HEK293T (cell line): Measurements from ENCODE around the gene KRTAP3-3.

Experiments
- FOXM1 ChIP-seq: fragments of 450-650 bp; IDR thresholded peaks from 2 replicates; pipeline ENCODE4 v1.6.1; 2017; ENCODE audit warnings: mild to moderate bottlenecking, borderline replicate concordance
- SUZ12 ChIP-seq: fragments of 450-650 bp; IDR thresholded peaks from 2 replicates; pipeline ENCODE4 v1.6.1; 2016; ENCODE audit warnings: mild to moderate bottlenecking

- no peak for TF ChIP-seq FOXM1
- TF ChIP-seq SUZ12, result no peak
Measured at GRCh38 chr17:40993839-40994238, at the start of gene KRTAP3-3.
